H1 (cell line): ENCODE measurements around the gene ITGB5. TPM values are rescaled to one million over a fixed set of nuclear protein-coding genes. Genes with fewer than 3 reads are reported as not detected.

Experiments
- CTCF ChIA-PET: fragments of 300-600 bp; sonication (Branson Sonifier 250); formaldehyde crosslinking; loops from one replicate; lab custom pipeline; 2021; ENCODE audit not compliant: partially characterized antibody; lab: Charles Lee
- POLR2A ChIA-PET: fragments of 300-600 bp; sonication (Branson Sonifier 250); formaldehyde crosslinking; loops from one replicate; lab custom pipeline; 2021; ENCODE audit warnings: inconsistent platforms; ENCODE audit not compliant: partially characterized antibody; lab: Charles Lee
- DNase-seq, 2 experiments: peaks; one replicate each; pipeline versions ENCODE4 v3.0.0 to v3.0.0-alpha.2; 2010 to 2022; ENCODE audit warnings: low spot score in 2 of 2, low read depth in 1 of 2, mixed read lengths in 1 of 2
- FAIRE-seq: peaks from 2 replicates; lab custom pipeline; 2011; peaks lifted over from hg19 to GRCh38; lab: Jason Lieb, UNC
- H2AFZ ChIP-seq: 2 replicates; pipeline ENCODE4 v1.8.1; 2012; ENCODE audit warnings: low read length, inconsistent platforms
- H2AK5ac ChIP-seq: 2 replicates; pipeline ENCODE4 v1.6.1; 2013; ENCODE audit warnings: low read depth, low read length
- H2BK120ac ChIP-seq: replicated peaks from 2 replicates; pipeline ENCODE3; 2013; ENCODE audit warnings: low read depth, low read length, inconsistent platforms
- H2BK12ac ChIP-seq: 2 replicates; pipeline ENCODE4 v1.6.1; 2013; ENCODE audit warnings: low read depth, low read length
- H2BK15ac ChIP-seq: 2 replicates; pipeline ENCODE4 v1.6.1; 2013; ENCODE audit warnings: low read length
- H2BK20ac ChIP-seq: 2 replicates; pipeline ENCODE4 v1.6.1; 2013; ENCODE audit warnings: low read length
- H2BK5ac ChIP-seq: 2 replicates; pipeline ENCODE4 v1.6.1; 2013; ENCODE audit warnings: low read depth, low read length
- H3K14ac ChIP-seq: 2 replicates; pipeline ENCODE4 v1.6.1; 2013; ENCODE audit warnings: inconsistent platforms; ENCODE audit not compliant: insufficient read length
- H3K18ac ChIP-seq: 2 replicates; pipeline ENCODE4 v1.6.1; 2013; ENCODE audit warnings: low read length; ENCODE audit errors: extremely low read depth
- H3K23ac ChIP-seq: 2 replicates; pipeline ENCODE4 v1.6.1; 2013; ENCODE audit warnings: inconsistent platforms; ENCODE audit not compliant: insufficient read length
- H3K23me2 ChIP-seq: 2 replicates; pipeline ENCODE4 v1.6.1; 2013; ENCODE audit warnings: low read depth, low read length
- H3K27ac ChIP-seq: 2 replicates; pipeline ENCODE4 v1.6.1; 2011; ENCODE audit warnings: low read depth, low read length, inconsistent platforms
- H3K27me3 ChIP-seq, 4 experiments: replicated peaks in 1 of 4; 1 replicate in 1 of 4; 2 replicates in 3 of 4; pipeline versions ENCODE4 v1.6.1 to v1.8.1; 2011 to 2013; ENCODE audit warnings: low read length in 3 of 4, mild to moderate bottlenecking in 3 of 4, inconsistent platforms in 2 of 4, mixed read lengths in 2 of 4, moderate library complexity in 1 of 4; ENCODE audit not compliant: control insufficient read depth in 3 of 4, insufficient read depth in 3 of 4; ENCODE audit errors: extremely low read depth in 1 of 4
- H3K36me3 ChIP-seq, 4 experiments: 2 replicates each; pipeline versions ENCODE4 v1.6.1 to v1.8.1; 2011 to 2013; ENCODE audit warnings: mild to moderate bottlenecking in 4 of 4, low read length in 3 of 4, moderate library complexity in 2 of 4, control low read depth in 1 of 4, inconsistent platforms in 1 of 4; ENCODE audit not compliant: insufficient read depth in 4 of 4, control insufficient read depth in 2 of 4
- H3K4ac ChIP-seq: replicated peaks from 2 replicates; pipeline ENCODE3; 2013; ENCODE audit warnings: low read length, low read depth, mixed read lengths, inconsistent platforms; ENCODE audit not compliant: insufficient read length
- H3K4me1 ChIP-seq, 4 experiments: replicated peaks in 1 of 4; 1 replicate in 1 of 4; 2 replicates in 3 of 4; pipeline versions ENCODE4 v1.6.1 to v1.8.1; 2011 to 2013; ENCODE audit warnings: low read length in 3 of 4, inconsistent platforms in 2 of 4, mixed read lengths in 1 of 4; ENCODE audit not compliant: insufficient read depth in 4 of 4, control insufficient read depth in 3 of 4
- H3K4me2 ChIP-seq, 2 experiments: 2 replicates each; pipeline versions ENCODE4 v1.6.1 to v1.8.1; 2011 to 2013; ENCODE audit warnings: low read depth in 2 of 2, low read length in 2 of 2, control low read depth in 1 of 2, inconsistent platforms in 1 of 2, mild to moderate bottlenecking in 1 of 2; ENCODE audit not compliant: insufficient read depth in 1 of 2
- H3K4me3 ChIP-seq, 4 experiments: fragments of 200-600, 300-600 bp in 1 of 4; sonication (generic), shearing (Covaris generic), sonication (Bioruptor Twin) in 1 of 4; 2 replicates each; pipeline versions ENCODE4 v1.5.1 to v1.8.1; 2011 to 2016; ENCODE audit warnings: low read length in 4 of 4, low read depth in 3 of 4, control low read depth in 2 of 4, inconsistent platforms in 2 of 4, mild to moderate bottlenecking in 2 of 4, mixed read lengths in 1 of 4, moderate library complexity in 1 of 4; ENCODE audit not compliant: insufficient read depth in 2 of 4; ENCODE audit errors: extremely low read depth in 1 of 4
- H3K56ac ChIP-seq: replicated peaks from 2 replicates; pipeline ENCODE3; 2013; ENCODE audit warnings: low read depth, mild to moderate bottlenecking, mixed read lengths, low read length, inconsistent platforms; ENCODE audit not compliant: insufficient read length
- H3K79me1 ChIP-seq: 2 replicates; pipeline ENCODE4 v1.6.1; 2013; ENCODE audit warnings: low read depth, low read length, control low read depth
- H3K79me2 ChIP-seq, 2 experiments: 2 replicates each; pipeline versions ENCODE4 v1.6.1 to v1.8.1; 2012 to 2013; ENCODE audit warnings: low read length in 2 of 2, mild to moderate bottlenecking in 2 of 2, inconsistent platforms in 1 of 2; ENCODE audit not compliant: insufficient read depth in 2 of 2, control insufficient read depth in 1 of 2
- H3K9ac ChIP-seq, 4 experiments: replicated peaks in 1 of 4; 1 replicate in 1 of 4; 2 replicates in 3 of 4; pipeline versions ENCODE4 v1.6.1 to v1.8.1; 2011 to 2013; ENCODE audit warnings: low read depth in 3 of 4, low read length in 3 of 4, control low read depth in 2 of 4, mild to moderate bottlenecking in 2 of 4, moderate library complexity in 2 of 4, inconsistent platforms in 1 of 4; ENCODE audit errors: extremely low read depth in 1 of 4
- H3K9me3 ChIP-seq, 2 experiments: 2 replicates each; pipeline versions ENCODE4 v1.6.1 to v1.8.1; 2012 to 2013; ENCODE audit warnings: mild to moderate bottlenecking in 2 of 2, moderate library complexity in 2 of 2, control low read depth in 1 of 2, inconsistent platforms in 1 of 2, low read depth in 1 of 2, low read length in 1 of 2, mixed read lengths in 1 of 2; ENCODE audit not compliant: insufficient read depth in 2 of 2
- H4K20me1 ChIP-seq, 2 experiments: replicated peaks in 1 of 2; 2 replicates each; pipeline versions ENCODE3 to v1.8.1; 2011 to 2013; ENCODE audit warnings: inconsistent platforms in 2 of 2, low read length in 2 of 2, mild to moderate bottlenecking in 1 of 2; ENCODE audit not compliant: insufficient read depth in 2 of 2, control insufficient read depth in 1 of 2
- H4K5ac ChIP-seq: 2 replicates; pipeline ENCODE4 v1.6.1; 2013; ENCODE audit warnings: low read length, low read depth, mixed read lengths, inconsistent platforms; ENCODE audit not compliant: insufficient read length
- H4K8ac ChIP-seq: 2 replicates; pipeline ENCODE4 v1.8.0; 2013; ENCODE audit warnings: mild to moderate bottlenecking, moderate library complexity, low read length, inconsistent platforms; ENCODE audit not compliant: insufficient read depth; ENCODE audit errors: extremely low read depth
- H4K91ac ChIP-seq: replicated peaks from 2 replicates; pipeline ENCODE3; 2013; ENCODE audit warnings: low read length, mixed read lengths, inconsistent platforms; ENCODE audit not compliant: insufficient read length
- BACH1 ChIP-seq: IDR thresholded peaks from 2 replicates; pipeline ENCODE4 v1.6.1; 2012; ENCODE audit warnings: low read length, improper control_type of control experiment
- CEBPB ChIP-seq: IDR thresholded peaks from 2 replicates; pipeline ENCODE4 v1.6.1; 2012; ENCODE audit warnings: low read depth, low read length
- CHD2 ChIP-seq: IDR thresholded peaks from 2 replicates; pipeline ENCODE4 v1.6.1; 2012; ENCODE audit warnings: low read length, improper control_type of control experiment
- EZH2 ChIP-seq: fragments of 200-600 bp; sonication (generic); IDR thresholded peaks from 2 replicates; pipeline ENCODE4 v1.7.1; 2012; ENCODE audit warnings: low read depth, mild to moderate bottlenecking, moderate library complexity, low read length, inconsistent platforms; ENCODE audit not compliant: severe bottlenecking
- FOSL1 ChIP-seq: IDR thresholded peaks from 2 replicates; pipeline ENCODE4 v1.6.1; 2011; ENCODE audit warnings: mild to moderate bottlenecking, low read depth, low read length, moderate library complexity; ENCODE audit not compliant: insufficient read depth
- KDM1A ChIP-seq: fragments of 200-600, 300-600 bp; sonication (generic); IDR thresholded peaks from 2 replicates; pipeline ENCODE4 v1.7.1; 2016; ENCODE audit warnings: mild to moderate bottlenecking, low read length, borderline replicate concordance
- KDM4A ChIP-seq: IDR thresholded peaks from one replicate; pipeline ENCODE4 v1.7.1; 2012; ENCODE audit warnings: low read depth, mild to moderate bottlenecking, moderate library complexity, low read length, inconsistent platforms; ENCODE audit not compliant: severe bottlenecking
- MAFK ChIP-seq: IDR thresholded peaks from 2 replicates; pipeline ENCODE4 v1.6.1; 2012; ENCODE audit warnings: low read depth, mild to moderate bottlenecking, improper control_type of control experiment, low read length
- PHF8 ChIP-seq: fragments of 200-600 bp; sonication (generic); conservative IDR thresholded peaks from 2 replicates; pipeline ENCODE4 v1.7.1; 2012; ENCODE audit warnings: low read depth, mild to moderate bottlenecking, inconsistent platforms, low read length, moderate library complexity
- POLR2A ChIP-seq, 2 experiments: IDR thresholded peaks; 1 replicate in 1 of 2; 2 replicates in 1 of 2; pipeline ENCODE4 v1.6.1; 2011; ENCODE audit warnings: low read depth in 2 of 2, low read length in 2 of 2, mild to moderate bottlenecking in 2 of 2; ENCODE audit errors: control extremely low read depth in 1 of 2
- POU5F1 ChIP-seq: IDR thresholded peaks from 2 replicates; pipeline ENCODE4 v1.6.1; 2011; ENCODE audit warnings: low read depth, mild to moderate bottlenecking, low read length, moderate library complexity
- SIRT6 ChIP-seq: IDR thresholded peaks from one replicate; pipeline ENCODE4 v1.7.1; 2012; ENCODE audit warnings: low read length, inconsistent platforms
- TAF7 ChIP-seq: optimal IDR thresholded peaks from 2 replicates; pipeline ENCODE3; 2011; ENCODE audit warnings: low read depth, mild to moderate bottlenecking, inconsistent platforms, low read length, moderate library complexity, borderline replicate concordance
- TCF12 ChIP-seq: IDR thresholded peaks from 2 replicates; pipeline ENCODE4 v1.6.1; 2011; ENCODE audit warnings: low read depth, mild to moderate bottlenecking, low read length
- TEAD4 ChIP-seq: IDR thresholded peaks from 2 replicates; pipeline ENCODE4 v1.6.1; 2012; ENCODE audit warnings: low read depth, low read length, inconsistent platforms, mixed read lengths
- YY1 ChIP-seq: IDR thresholded peaks from 2 replicates; pipeline ENCODE4 v1.6.1; 2011; ENCODE audit warnings: low read depth, mild to moderate bottlenecking, low read length
- ZNF274 ChIP-seq: IDR thresholded peaks from 2 replicates; pipeline ENCODE4 v1.7.0; 2012; ENCODE audit warnings: low read length, borderline replicate concordance; ENCODE audit errors: extremely low read depth
- WGBS, 2 experiments: shearing (Covaris generic) in 1 of 2; methylation state at CpG; one replicate each; pipeline versions ENCODE4 v1.1.6 to v1.1.7; 2013 to 2015; ENCODE audit warnings: low lambda C conversion rate in 2 of 2, mixed read lengths in 2 of 2, inconsistent platforms in 1 of 2, low coverage in 1 of 2, missing lambda C conversion rate in 1 of 2; ENCODE audit not compliant: insufficient replicate concordance in 2 of 2, insufficient coverage in 1 of 2, insufficient read length in 1 of 2; ENCODE audit errors: extremely low coverage in 1 of 2, missing lambda C conversion rate in 1 of 2; 5-methylcytosine and 5-hydroxymethylcytosine counted together
- polyA plus RNA-seq, 7 experiments: library from polyadenylated mRNA; depleted of rRNA in 3 of 7; stranded (reverse) in 5 of 7; unstranded in 2 of 7; fragments of >200 nt in 5 of 7; fragments of 200-250 nt in 2 of 7; gene quantifications; 1 replicate in 5 of 7; 2 replicates in 1 of 7; 4 replicates in 1 of 7; pipeline versions ENCODE4 v1.2.1 to v1.2.3, GENCODE V29; 2011 to 2013; ENCODE audit warnings: missing spikeins in 2 of 7, mixed read lengths in 2 of 7
- total RNA-seq: library from RNA; stranded (reverse); fragmentation: NEBNext Ultra II Directional; extraction: Animal tissue kit (Norgen Biotek cat#: 25700); gene quantifications from 2 replicates; pipeline ENCODE4 v1.2.1, GENCODE V29; 2021

Gene ITGB5
- total and polyA plus RNA-seq, 2 of the 8 experiments (the other 6 are each of a cell fraction or from before 2014, with no cell fraction given) = 101 to 268 TPM

- H3K23ac ChIP-seq = no peak overlapping the region
- H3K23me2 ChIP-seq = no peaks in the 10 kb centered on the region
- H2AFZ ChIP-seq = no peak overlapping the region
- no peak overlapping the region for H2BK12ac ChIP-seq
- no peak overlapping the region for H3K27ac ChIP-seq
- CTCF ChIA-PET = no interaction called here
- H4K5ac ChIP-seq = no peak overlapping the region
- H3K9me3 ChIP-seq = no peaks in the 10 kb centered on the region
- H3K27me3 ChIP-seq = no peaks in the 10 kb centered on the region; a peak in 1 of 7 replicates
- H3K79me2 ChIP-seq = no peaks in the 10 kb centered on the region
- DNase-seq = no peak
- H3K4me1 ChIP-seq = peaks cover 9 to 16% (median 12%) of the 10 kb centered on the region in 4 experiments
- no peak overlapping the region for H2BK20ac ChIP-seq
- H2BK15ac ChIP-seq = no peak overlapping the region
- no peaks in the 10 kb centered on the region for H4K20me1 ChIP-seq
- H3K4ac ChIP-seq = no peak overlapping the region
- H3K18ac ChIP-seq = no peak overlapping the region
- H3K4me3 ChIP-seq = no peak overlapping the region
- H3K4me2 ChIP-seq = no peak overlapping the region
- H3K79me1 ChIP-seq = no peaks in the 10 kb centered on the region; the same call in 1 of the 2 replicates
- no peak overlapping the region for H4K8ac ChIP-seq
- H3K14ac ChIP-seq = no peak overlapping the region
- H2BK5ac ChIP-seq = no peak overlapping the region
- FAIRE-seq = no peak
- no peak overlapping the region for H3K9ac ChIP-seq
- no peak overlapping the region for H2BK120ac ChIP-seq
- no peak overlapping the region for H4K91ac ChIP-seq
- no peak overlapping the region for H2AK5ac ChIP-seq
- peaks cover 0 to 17% (median 1%) of the 10 kb centered on the region in 4 experiments; a peak in 4 of 8 replicates for H3K36me3 ChIP-seq
- WGBS, 2 experiments = 91% methylated on average over 3 of the region's 3 CpGs; no CpG with 5 or more reads in 1 of the 2 experiments
- H3K56ac ChIP-seq = no peak overlapping the region
- POLR2A ChIA-PET = no interaction called here
- TF ChIP-seq SIRT6 (no peak), CEBPB (no peak), FOSL1 (no peak), PHF8 (no peak), ZNF274 (no peak), KDM1A (no peak), EZH2 (no peak), KDM4A (no peak), CHD2 (no peak), POLR2A (IDR thresholded peaks at IDR 0.05; ENCODE audit: control extremely low read depth in 1 of 2, low read depth in 2 of 2, low read length in 2 of 2) (no peak), YY1 (no peak), POU5F1 (no peak), BACH1 (no peak), TEAD4 (no peak), TAF7 (no peak), TCF12 (no peak), MAFK (no peak)
Measured at GRCh38 chr3:124838963-124839362, 48.2 kb downstream of the ITGB5 start.
